DOHH2 (cell line): Measurements from ENCODE around the gene PRAMEF12.
"Not testable (repeated sequence)": the region's sequence is repeated elsewhere in the genome, so short reads cannot be mapped to it uniquely, and the experiment has no call there.

ENCODE experiments used
- H3F3A ChIP-seq: fragments of 200-600 bp; sonication (generic), shearing (Covaris generic); 2 replicates; pipeline ENCODE4 v1.6.0; 2016; ENCODE audit warnings: antibody characterized with exemption, mild to moderate bottlenecking; ENCODE audit not compliant: control insufficient read depth, insufficient read depth
- H3K27ac ChIP-seq: fragments of 200-600 bp; sonication (generic); 2 replicates; pipeline ENCODE4 v1.5.1; 2014; ENCODE audit warnings: low read depth, mild to moderate bottlenecking, low read length, moderate library complexity
- H3K27me3 ChIP-seq: fragments of 200-600 bp; sonication (generic); 2 replicates; pipeline ENCODE4 v1.6.1; 2014; ENCODE audit warnings: mild to moderate bottlenecking, low read length, mixed read lengths; ENCODE audit not compliant: control insufficient read depth
- H3K36me3 ChIP-seq: fragments of 200-600 bp; sonication (generic); 2 replicates; pipeline ENCODE4 v1.6.1; 2014; ENCODE audit warnings: mild to moderate bottlenecking, low read length, moderate library complexity, mixed read lengths; ENCODE audit not compliant: control insufficient read depth
- H3K4me1 ChIP-seq: fragments of 200-600 bp; sonication (generic); 2 replicates; pipeline ENCODE4 v1.6.1; 2014; ENCODE audit warnings: mild to moderate bottlenecking, low read length, mixed read lengths; ENCODE audit not compliant: control insufficient read depth
- H3K4me2 ChIP-seq: fragments of 200-600 bp; sonication (generic); 2 replicates; pipeline ENCODE4 v1.6.0; 2014; ENCODE audit warnings: mild to moderate bottlenecking, low read length, moderate library complexity
- H3K4me3 ChIP-seq: fragments of 200-600 bp; sonication (generic); 2 replicates; pipeline ENCODE4 v1.5.1; 2014; ENCODE audit warnings: mild to moderate bottlenecking, low read length, mixed read lengths
- H3K79me2 ChIP-seq: fragments of 200-600 bp; sonication (generic); 2 replicates; pipeline ENCODE4 v1.6.1; 2014; ENCODE audit warnings: mild to moderate bottlenecking, low read length, mixed read lengths; ENCODE audit not compliant: control insufficient read depth
- H3K9me2 ChIP-seq: fragments of 200-600 bp; sonication (generic); replicated peaks from 2 replicates; pipeline ENCODE4 v1.6.1; 2014; ENCODE audit warnings: mild to moderate bottlenecking, low read length, mixed read lengths; ENCODE audit not compliant: control insufficient read depth
- H3K9me3 ChIP-seq: fragments of 200-600 bp; sonication (generic); 2 replicates; pipeline ENCODE4 v1.6.1; 2014; ENCODE audit warnings: antibody characterized with exemption, low read length, mixed read lengths; ENCODE audit not compliant: control insufficient read depth, insufficient read depth
- H4K20me1 ChIP-seq: fragments of 200-600 bp; sonication (generic); 2 replicates; pipeline ENCODE4 v1.6.0; 2014; ENCODE audit warnings: low read depth, mild to moderate bottlenecking, antibody characterized with exemption, low read length, moderate library complexity; ENCODE audit not compliant: control insufficient read depth, insufficient read depth
- CTCF ChIP-seq: fragments of 200-600 bp; sonication (generic); IDR thresholded peaks from one replicate; pipeline ENCODE4 v1.5.1; 2014; ENCODE audit warnings: antibody characterized with exemption, mild to moderate bottlenecking, low read depth, low read length; ENCODE audit not compliant: poor library complexity, severe bottlenecking
- EZH2phosphoT487 ChIP-seq: fragments of 200-600 bp; sonication (generic); IDR thresholded peaks from 2 replicates; pipeline ENCODE4 v1.6.1; 2017; ENCODE audit warnings: borderline replicate concordance, mild to moderate bottlenecking, antibody characterized with exemption, low read length, moderate library complexity, mixed read lengths

Gene PRAMEF12

DNA sequence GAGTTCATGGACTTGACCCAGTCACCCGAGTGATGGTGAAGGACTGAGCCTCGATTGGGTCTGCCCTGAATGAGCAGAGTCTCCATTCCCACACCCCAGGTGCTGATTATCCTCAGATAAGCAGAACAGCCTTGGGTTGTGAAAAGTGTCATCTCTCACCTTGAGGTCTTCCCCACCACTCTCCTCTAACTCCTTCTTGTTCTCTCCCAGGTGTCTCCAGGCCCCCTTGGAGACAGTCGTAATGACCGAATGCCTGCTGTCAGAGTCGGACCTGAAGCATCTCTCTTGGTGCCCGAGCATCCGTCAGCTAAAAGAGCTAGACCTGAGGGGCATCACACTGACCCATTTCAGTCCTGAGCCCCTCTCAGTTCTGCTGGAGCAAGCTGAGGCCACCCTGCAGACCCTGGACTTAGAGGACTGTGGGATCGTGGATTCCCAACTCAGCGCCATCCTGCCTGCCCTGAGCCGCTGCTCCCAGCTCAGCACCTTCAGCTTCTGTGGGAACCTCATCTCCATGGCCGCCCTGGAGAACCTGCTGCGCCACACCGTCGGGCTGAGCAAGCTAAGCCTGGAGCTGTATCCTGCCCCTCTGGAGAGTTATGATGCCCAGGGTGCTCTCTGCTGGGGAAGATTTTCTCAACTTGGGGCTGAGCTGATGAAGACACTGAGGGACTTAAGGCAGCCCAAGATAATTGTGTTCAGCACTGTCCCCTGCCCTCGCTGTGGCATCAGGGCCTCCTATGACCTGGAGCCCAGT, 3.4 kb downstream of the PRAMEF12 start:
- H3K4me1 ChIP-seq = no peaks in the 10 kb centered on the region

GRCh38 chr1:12778061-12778460, 4.5 kb downstream of the PRAMEF12 start:
- no peak overlapping the region for H3K4me2 ChIP-seq
- H3K4me1 ChIP-seq = no peaks in the 10 kb centered on the region
- no peaks in the 10 kb centered on the region for H3F3A ChIP-seq
- H3K9me3 ChIP-seq = no peaks in the 10 kb centered on the region
- no peaks in the 10 kb centered on the region for H3K36me3 ChIP-seq
- no peak overlapping the region for H3K27ac ChIP-seq
- TF ChIP-seq EZH2phosphoT487 (no peak), CTCF (no peak)
- H3K79me2 ChIP-seq = no peaks in the 10 kb centered on the region
- H3K4me3 ChIP-seq = no peak overlapping the region
- H3K9me2 ChIP-seq = no peaks in the 10 kb centered on the region
- H4K20me1 ChIP-seq = no peaks in the 10 kb centered on the region
- no peaks in the 10 kb centered on the region for H3K27me3 ChIP-seq

More for the DNA sequence above, 3.4 kb downstream of the PRAMEF12 start:
- no peak overlapping the region for H3K4me3 ChIP-seq
- no peaks in the 10 kb centered on the region for H3K27me3 ChIP-seq
- TF ChIP-seq EZH2phosphoT487 = no peak
- no peak for TF ChIP-seq CTCF
- no peaks in the 10 kb centered on the region for H3K79me2 ChIP-seq
- H3F3A ChIP-seq = no peaks in the 10 kb centered on the region
- H3K9me2 ChIP-seq = no peaks in the 10 kb centered on the region
- no peak overlapping the region for H3K4me2 ChIP-seq
- H3K9me3 ChIP-seq = no peaks in the 10 kb centered on the region
- H3K36me3 ChIP-seq = no peaks in the 10 kb centered on the region
- no peak overlapping the region for H3K27ac ChIP-seq
- no peaks in the 10 kb centered on the region for H4K20me1 ChIP-seq

- TF ChIP-seq EZH2phosphoT487 (no peak), CTCF (no peak)
- H3K4me3 ChIP-seq = no peak overlapping the region
- H3K9me3 ChIP-seq = no peaks in the 10 kb centered on the region
- H3K36me3 ChIP-seq = no peaks in the 10 kb centered on the region
- no peaks in the 10 kb centered on the region for H4K20me1 ChIP-seq
- H3K4me1 ChIP-seq = no peaks in the 10 kb centered on the region
- H3K79me2 ChIP-seq = no peaks in the 10 kb centered on the region
- no peaks in the 10 kb centered on the region for H3F3A ChIP-seq
- no peaks in the 10 kb centered on the region for H3K9me2 ChIP-seq
- H3K27me3 ChIP-seq = no peaks in the 10 kb centered on the region
- H3K4me2 ChIP-seq = no peak overlapping the region
- H3K27ac ChIP-seq = no peak overlapping the region
Observed at GRCh38 chr1:12778907-12779306, 5.4 kb downstream of the PRAMEF12 start.

GRCh38 chr1:12781488-12781887, 8.0 kb downstream of the PRAMEF12 start:
- not testable (repeated sequence) for H3F3A ChIP-seq, H3K4me3 ChIP-seq, H3K27ac ChIP-seq, H4K20me1 ChIP-seq, H3K9me2 ChIP-seq, H3K79me2 ChIP-seq, H3K27me3 ChIP-seq, H3K4me2 ChIP-seq, H3K4me1 ChIP-seq, H3K9me3 ChIP-seq, H3K36me3 ChIP-seq
